HepG2 (cell line): Measurements from ENCODE around the gene PLEKHG2.

Experiments
- EZH2 ChIP-seq: conservative IDR thresholded peaks from 2 replicates; pipeline ENCODE4 v1.6.1; 2012; ENCODE audit warnings: mild to moderate bottlenecking, low read depth, low read length, moderate library complexity
- GABPA ChIP-seq, 2 experiments: IDR thresholded peaks; 2 replicates each; pipeline ENCODE4 v1.6.1; 2011 to 2016; ENCODE audit warnings: low read depth in 2 of 2, low read length in 1 of 2, missing biosample characterization in 1 of 2, missing genetic modification characterization in 1 of 2
- MAFK ChIP-seq, 2 experiments: IDR thresholded peaks in 1 of 2; conservative IDR thresholded peaks in 1 of 2; 2 replicates each; pipeline ENCODE4 v1.6.1; 2011; ENCODE audit warnings: improper control_type of control experiment in 2 of 2, low read length in 2 of 2
- MIER2 ChIP-seq: IDR thresholded peaks from 2 replicates; pipeline ENCODE4 v1.6.1; 2016; ENCODE audit warnings: missing biosample characterization, missing genetic modification reagents
- MTF1 ChIP-seq: sonication (generic); formaldehyde crosslinking; IDR thresholded peaks from 2 replicates; pipeline ENCODE4 v1.5.0; 2020; ENCODE audit warnings: missing genetic modification reagents
- POLR2AphosphoS5 ChIP-seq: IDR thresholded peaks from 2 replicates; pipeline ENCODE4 v1.6.1; 2012; ENCODE audit warnings: low read depth, low read length
- SETDB1 ChIP-seq: sonication (generic); formaldehyde crosslinking; IDR thresholded peaks from 2 replicates; pipeline ENCODE4 v1.5.1; 2020; ENCODE audit warnings: missing genetic modification reagents, mild to moderate bottlenecking, borderline replicate concordance
- SP1 ChIP-seq, 2 experiments: fragments of 450-650 bp in 1 of 2; sonication (generic) in 1 of 2; formaldehyde crosslinking in 1 of 2; IDR thresholded peaks; 2 replicates each; pipeline versions ENCODE4 v1.4.0 to v1.6.1; 2016 to 2020; ENCODE audit warnings: missing genetic modification reagents in 1 of 2
- ZNF790 ChIP-seq: sonication (generic); formaldehyde crosslinking; IDR thresholded peaks from 2 replicates; pipeline ENCODE4 v1.8.0; 2022; ENCODE audit warnings: missing genetic modification reagents, mild to moderate bottlenecking, borderline replicate concordance
- TF ChIP-seq, protein P1 (sequence below): sonication (generic); formaldehyde crosslinking; conservative IDR thresholded peaks from 2 replicates; pipeline ENCODE4 v1.5.0; 2020; ENCODE audit warnings: missing genetic modification reagents
- TF ChIP-seq, protein P2 (sequence below): sonication (generic); formaldehyde crosslinking; IDR thresholded peaks from 2 replicates; pipeline ENCODE4 v1.5.0; 2020; ENCODE audit warnings: mild to moderate bottlenecking, missing genetic modification reagents, moderate library complexity
- TF ChIP-seq, protein P3 (sequence below): sonication (generic); formaldehyde crosslinking; IDR thresholded peaks from 2 replicates; pipeline ENCODE4 v1.4.0; 2020; ENCODE audit warnings: missing genetic modification reagents, borderline replicate concordance
- TF ChIP-seq, protein P4 (sequence below): sonication (generic); formaldehyde crosslinking; IDR thresholded peaks from 2 replicates; pipeline ENCODE4 v1.4.0; 2020; ENCODE audit warnings: missing genetic modification reagents
- TF ChIP-seq, protein P5 (sequence below): sonication (generic); formaldehyde crosslinking; IDR thresholded peaks from 2 replicates; pipeline ENCODE4 v1.5.1; 2020; ENCODE audit warnings: mild to moderate bottlenecking, missing genetic modification reagents

DNA sequence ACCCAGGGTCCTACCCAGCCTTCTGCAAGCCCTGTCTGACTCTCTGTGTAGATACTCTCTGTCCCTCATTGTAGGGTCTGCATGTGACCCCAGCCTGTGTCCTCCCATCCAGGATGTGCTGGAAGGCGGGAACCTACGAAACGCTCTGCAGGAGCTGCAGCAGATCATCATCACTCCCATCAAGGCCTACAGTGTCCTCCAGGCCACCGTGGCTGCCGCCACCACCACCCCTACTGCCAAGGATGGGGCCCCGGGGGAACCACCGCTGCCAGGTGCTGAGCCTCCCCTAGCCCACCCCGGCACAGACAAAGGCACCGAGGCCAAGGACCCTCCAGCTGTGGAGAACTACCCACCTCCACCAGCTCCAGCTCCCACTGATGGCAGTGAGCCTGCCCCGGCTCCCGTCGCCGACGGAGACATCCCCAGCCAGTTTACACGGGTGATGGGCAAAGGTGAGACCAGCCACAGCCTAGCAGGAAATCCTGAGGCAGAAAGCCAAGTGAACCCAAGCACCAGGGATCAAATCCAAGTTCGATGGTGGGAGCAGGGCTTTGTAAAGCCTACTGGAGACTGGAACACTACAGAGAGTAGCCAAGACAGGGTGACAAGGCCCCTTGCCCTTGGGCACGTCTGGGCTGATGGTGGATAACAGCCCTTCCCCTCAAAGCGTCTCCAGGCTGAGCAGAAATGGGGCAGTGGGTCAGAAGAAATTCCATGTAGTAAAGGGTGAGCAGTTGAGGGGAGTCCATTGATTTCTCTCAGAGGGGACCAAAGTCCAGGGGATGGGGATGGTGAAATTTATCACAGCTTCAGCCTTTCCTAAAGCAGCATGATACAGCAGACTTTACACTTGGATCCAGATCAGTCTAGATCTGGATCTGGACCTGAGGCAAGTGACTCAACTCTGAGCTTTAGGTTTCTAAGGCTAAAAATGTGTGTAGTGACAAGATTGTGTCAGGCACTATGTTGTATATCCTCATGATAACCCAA, 34.8 kb upstream of the PLEKHG2 start:
- TF ChIP-seq, protein P1, sequence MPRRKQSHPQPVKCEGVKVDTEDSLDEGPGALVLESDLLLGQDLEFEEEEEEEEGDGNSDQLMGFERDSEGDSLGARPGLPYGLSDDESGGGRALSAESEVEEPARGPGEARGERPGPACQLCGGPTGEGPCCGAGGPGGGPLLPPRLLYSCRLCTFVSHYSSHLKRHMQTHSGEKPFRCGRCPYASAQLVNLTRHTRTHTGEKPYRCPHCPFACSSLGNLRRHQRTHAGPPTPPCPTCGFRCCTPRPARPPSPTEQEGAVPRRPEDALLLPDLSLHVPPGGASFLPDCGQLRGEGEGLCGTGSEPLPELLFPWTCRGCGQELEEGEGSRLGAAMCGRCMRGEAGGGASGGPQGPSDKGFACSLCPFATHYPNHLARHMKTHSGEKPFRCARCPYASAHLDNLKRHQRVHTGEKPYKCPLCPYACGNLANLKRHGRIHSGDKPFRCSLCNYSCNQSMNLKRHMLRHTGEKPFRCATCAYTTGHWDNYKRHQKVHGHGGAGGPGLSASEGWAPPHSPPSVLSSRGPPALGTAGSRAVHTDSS (CRISPR knock-in tag) = no peak
- TF ChIP-seq, protein P2, sequence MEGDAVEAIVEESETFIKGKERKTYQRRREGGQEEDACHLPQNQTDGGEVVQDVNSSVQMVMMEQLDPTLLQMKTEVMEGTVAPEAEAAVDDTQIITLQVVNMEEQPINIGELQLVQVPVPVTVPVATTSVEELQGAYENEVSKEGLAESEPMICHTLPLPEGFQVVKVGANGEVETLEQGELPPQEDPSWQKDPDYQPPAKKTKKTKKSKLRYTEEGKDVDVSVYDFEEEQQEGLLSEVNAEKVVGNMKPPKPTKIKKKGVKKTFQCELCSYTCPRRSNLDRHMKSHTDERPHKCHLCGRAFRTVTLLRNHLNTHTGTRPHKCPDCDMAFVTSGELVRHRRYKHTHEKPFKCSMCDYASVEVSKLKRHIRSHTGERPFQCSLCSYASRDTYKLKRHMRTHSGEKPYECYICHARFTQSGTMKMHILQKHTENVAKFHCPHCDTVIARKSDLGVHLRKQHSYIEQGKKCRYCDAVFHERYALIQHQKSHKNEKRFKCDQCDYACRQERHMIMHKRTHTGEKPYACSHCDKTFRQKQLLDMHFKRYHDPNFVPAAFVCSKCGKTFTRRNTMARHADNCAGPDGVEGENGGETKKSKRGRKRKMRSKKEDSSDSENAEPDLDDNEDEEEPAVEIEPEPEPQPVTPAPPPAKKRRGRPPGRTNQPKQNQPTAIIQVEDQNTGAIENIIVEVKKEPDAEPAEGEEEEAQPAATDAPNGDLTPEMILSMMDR (CRISPR knock-in tag) = no peak
- TF ChIP-seq POLR2AphosphoS5 = no peak
- TF ChIP-seq SP1 (IDR thresholded peaks at IDR 0.05) = no peak
- no peak for TF ChIP-seq SP1 (CRISPR knock-in tag; IDR thresholded peaks at IDR 0.05)
- TF ChIP-seq, protein P3, sequence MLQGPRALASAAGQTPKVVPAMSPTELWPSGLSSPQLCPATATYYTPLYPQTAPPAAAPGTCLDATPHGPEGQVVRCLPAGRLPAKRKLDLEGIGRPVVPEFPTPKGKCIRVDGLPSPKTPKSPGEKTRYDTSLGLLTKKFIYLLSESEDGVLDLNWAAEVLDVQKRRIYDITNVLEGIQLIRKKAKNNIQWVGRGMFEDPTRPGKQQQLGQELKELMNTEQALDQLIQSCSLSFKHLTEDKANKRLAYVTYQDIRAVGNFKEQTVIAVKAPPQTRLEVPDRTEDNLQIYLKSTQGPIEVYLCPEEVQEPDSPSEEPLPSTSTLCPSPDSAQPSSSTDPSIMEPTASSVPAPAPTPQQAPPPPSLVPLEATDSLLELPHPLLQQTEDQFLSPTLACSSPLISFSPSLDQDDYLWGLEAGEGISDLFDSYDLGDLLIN = no peak
- no peak for TF ChIP-seq GABPA (IDR thresholded peaks at IDR 0.05; ENCODE audit: low read depth, low read length)
- no peak for TF ChIP-seq GABPA (CRISPR knock-in tag; IDR thresholded peaks at IDR 0.05; ENCODE audit: low read depth)
- TF ChIP-seq SETDB1 (CRISPR knock-in tag) = no peak
- no peak for TF ChIP-seq MTF1 (CRISPR knock-in tag)
- TF ChIP-seq ZNF790 (CRISPR knock-in tag) = no peak
- TF ChIP-seq EZH2 = no peak
- TF ChIP-seq MAFK (conservative IDR thresholded peaks at IDR 0.05 in 1 of 2, IDR thresholded peaks at IDR 0.05 in 1 of 2; ENCODE audit: low read length in 2 of 2) = no peak; a peak in 1 of 4 replicates
- no peak for TF ChIP-seq MIER2
- TF ChIP-seq, protein P4, sequence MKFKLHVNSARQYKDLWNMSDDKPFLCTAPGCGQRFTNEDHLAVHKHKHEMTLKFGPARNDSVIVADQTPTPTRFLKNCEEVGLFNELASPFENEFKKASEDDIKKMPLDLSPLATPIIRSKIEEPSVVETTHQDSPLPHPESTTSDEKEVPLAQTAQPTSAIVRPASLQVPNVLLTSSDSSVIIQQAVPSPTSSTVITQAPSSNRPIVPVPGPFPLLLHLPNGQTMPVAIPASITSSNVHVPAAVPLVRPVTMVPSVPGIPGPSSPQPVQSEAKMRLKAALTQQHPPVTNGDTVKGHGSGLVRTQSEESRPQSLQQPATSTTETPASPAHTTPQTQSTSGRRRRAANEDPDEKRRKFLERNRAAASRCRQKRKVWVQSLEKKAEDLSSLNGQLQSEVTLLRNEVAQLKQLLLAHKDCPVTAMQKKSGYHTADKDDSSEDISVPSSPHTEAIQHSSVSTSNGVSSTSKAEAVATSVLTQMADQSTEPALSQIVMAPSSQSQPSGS (CRISPR knock-in tag) = no peak
- TF ChIP-seq, protein P5, sequence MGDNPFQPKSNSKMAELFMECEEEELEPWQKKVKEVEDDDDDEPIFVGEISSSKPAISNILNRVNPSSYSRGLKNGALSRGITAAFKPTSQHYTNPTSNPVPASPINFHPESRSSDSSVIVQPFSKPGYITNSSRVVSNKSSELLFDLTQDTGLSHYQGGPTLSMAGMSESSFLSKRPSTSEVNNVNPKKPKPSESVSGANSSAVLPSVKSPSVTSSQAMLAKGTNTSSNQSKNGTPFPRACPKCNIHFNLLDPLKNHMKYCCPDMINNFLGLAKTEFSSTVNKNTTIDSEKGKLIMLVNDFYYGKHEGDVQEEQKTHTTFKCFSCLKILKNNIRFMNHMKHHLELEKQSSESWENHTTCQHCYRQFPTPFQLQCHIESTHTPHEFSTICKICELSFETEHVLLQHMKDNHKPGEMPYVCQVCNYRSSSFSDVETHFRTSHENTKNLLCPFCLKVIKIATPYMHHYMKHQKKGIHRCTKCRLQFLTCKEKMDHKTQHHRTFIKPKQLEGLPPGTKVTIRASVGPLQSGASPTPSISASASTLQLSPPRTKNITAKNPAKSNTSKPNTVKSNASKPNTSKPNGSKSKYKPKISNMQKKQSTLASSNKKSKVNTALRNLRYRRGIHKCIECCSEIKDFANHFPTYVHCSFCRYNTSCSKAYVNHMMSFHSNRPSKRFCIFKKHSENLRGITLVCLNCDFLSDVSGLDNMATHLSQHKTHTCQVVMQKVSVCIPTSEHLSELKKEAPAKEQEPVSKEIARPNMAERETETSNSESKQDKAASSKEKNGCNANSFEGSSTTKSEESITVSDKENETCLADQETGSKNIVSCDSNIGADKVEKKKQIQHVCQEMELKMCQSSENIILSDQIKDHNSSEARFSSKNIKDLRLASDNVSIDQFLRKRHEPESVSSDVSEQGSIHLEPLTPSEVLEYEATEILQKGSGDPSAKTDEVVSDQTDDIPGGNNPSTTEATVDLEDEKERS (CRISPR knock-in tag) = no peak
